8988T (cell line): ENCODE results near the gene EML1.

Experiments used
- DNase-seq: peaks from one replicate; pipeline ENCODE4 v3.0.0; 2011

EML1 gene

DNA sequence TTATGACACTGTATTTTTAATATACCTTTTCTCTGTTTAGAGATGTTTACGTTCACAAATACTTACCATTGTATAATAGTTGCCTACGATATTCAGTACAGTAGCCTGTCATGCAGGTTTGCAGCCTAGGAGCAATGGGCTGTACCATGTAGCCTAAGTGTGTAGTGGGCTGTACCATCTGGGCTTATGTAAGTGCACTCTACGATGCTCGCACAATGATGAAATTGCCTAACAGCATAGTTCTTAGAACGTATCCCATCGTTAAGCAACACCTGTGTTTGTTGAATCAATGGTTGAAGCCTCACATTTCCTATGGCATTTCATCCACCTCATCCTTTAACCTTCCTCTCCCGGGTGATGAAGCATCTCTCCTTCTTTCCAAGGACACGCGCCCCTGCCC is 12.5 kb upstream of the EML1 start:
- no peak for DNase-seq

DNA sequence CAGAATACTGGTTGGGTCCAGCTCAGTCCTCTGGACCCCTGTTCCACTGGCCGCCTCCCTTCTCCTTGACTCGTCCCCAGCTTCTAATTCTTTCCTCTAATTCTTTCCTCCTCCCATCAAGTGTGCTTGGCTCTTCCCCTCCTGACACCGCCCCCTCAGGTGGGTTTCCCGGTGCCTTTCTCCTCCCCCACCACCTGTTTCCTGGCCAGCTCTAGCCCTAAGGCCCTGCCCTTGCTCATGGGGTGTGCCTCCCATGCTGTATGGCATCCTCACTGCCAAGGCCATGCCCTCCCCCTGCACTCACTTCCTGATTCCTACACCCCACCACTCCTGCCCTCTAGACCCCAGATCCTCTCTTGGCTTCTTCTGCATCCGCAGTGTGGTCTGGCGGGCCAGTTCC is 12.1 kb upstream of the EML1 start:
- no peak for DNase-seq

DNA sequence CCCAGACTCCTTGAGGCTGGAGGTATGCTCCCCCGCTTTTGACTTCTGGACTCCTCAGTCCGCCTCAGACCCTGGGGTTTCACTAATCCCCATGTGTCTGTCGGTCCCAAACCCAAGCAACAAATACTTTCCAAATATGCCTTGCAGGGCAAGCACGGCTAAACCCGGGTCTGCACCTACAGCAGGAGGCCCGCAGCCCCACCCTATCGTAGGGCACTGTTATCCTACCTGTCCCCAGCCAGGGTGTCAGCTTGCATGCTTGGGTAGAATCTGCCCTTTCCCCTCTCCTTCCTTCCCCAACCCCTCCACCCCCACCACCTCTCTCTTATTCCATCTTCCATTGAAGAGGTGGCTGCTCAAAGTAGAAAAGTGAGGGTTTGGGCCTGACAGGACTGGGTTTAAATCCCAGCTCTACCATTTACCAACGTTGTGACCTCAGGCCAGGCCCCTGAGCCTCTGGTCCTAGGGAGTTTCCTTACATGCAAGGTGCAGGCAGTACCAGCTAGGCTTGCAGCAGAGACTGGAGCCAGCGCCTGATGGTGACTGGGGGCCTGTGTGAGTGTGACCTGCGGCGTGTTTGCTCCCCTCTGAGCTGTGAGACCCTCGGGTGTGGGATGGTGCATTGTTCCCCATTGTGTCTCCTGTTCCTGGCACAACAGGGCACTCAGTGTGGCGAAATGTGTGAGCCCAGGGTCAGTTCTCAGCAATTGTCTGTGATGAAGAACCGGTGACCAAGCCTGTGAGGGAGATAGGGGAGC is 11.2 kb upstream of the EML1 start:
- DNase-seq, result no peak

DNA sequence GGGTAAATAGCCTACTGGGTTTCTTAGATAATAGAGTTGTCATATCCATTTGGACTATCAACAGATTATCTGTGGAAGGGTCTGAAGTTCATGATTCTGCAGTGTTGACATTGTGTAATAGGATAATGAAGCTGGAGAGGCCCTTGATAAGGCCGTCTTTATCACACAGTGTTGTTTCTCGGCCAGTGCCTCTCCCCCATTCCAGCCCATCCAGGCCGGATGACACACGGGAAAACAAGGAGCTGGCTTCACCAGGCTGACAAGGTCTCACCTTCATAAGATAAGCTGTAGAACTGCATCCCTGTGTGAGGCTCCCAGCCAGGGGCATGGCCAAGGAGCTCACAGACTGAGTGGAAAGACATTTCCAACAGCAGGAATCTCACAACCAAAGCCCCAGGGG is 8.7 kb upstream of the EML1 start:
- DNase-seq, result no peak

DNA sequence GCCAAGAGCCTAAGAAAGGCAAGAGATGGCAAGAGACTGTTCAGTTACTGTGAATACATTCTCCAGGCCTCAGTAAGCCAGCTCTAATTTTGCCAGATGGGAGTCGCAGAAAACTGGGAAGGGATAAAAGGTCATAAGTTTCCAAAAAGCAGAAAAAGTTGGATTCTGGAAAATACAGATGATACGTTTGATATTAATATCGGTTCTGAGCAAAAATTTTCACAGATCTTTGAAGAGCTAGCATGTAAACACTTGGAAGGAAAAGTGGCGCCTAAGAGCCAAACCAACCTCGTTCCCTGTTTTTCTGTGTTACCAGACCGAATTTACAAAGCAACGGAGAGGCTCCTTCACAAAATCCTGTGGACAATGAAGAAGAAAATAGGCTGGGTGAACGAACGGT is 7.8 kb upstream of the EML1 start:
- DNase-seq, result no peak

DNA sequence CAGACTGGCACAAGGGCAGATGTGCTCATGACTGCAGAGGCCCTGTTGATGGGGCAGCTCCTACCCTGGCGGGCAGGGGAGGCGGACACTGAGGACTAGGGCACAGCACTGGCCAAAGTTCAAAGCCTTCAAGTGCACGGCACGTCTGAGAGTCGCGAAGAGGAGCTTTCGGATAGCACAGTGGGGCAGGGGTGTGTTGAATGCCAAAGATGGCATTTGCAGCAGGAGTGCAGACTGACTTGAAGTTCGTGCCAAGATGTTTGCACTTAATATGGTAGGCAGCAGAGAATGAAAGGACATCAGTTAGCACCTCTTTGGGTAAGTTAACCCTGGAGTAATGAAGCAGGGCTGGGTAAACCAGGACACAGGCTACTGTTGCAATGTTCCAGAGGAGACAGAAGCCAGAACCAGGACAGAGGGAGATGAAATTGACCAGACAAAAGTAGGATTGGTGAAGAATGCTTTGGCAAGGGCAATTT is 6.7 kb upstream of the EML1 start:
- DNase-seq, result no peak

DNA sequence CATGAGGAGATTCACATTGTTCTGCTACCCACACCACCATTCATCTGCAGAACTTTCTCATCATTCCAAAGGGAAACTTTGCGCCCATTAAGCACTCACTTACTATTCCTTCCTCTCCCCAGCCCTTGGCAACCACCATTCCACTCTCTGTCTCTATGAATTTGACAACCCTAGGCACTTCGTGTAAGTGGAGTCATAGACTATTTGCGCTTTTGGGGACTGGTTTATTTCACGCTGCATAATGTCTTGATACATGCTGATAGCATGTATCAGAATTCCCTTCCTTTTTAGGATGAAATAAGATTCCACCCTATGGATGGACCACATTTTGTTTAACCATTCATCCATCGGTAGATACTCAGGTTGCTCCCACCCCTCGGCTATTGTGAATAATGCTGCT is 4.5 kb upstream of the EML1 start:
- DNase-seq, result no peak

DNA sequence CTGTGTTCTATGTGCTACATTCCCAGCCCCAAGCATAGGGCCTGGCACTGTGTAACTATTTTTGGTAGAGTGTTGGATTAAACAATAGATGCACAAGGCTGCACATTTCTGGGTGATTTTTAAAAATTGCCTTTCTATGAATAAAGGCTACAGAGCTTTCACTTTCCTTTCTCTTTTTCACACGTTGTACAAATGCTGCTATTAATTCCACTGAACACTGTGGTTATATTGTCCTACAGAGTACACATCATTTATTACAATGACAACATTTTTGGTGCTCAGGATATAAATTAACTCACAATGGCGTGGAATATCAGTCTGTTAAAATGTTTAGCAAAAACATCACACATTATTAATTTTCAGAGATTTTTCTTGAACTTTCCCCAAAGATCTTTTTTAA is 3.6 kb upstream of the EML1 start:
- DNase-seq, result no peak

DNA sequence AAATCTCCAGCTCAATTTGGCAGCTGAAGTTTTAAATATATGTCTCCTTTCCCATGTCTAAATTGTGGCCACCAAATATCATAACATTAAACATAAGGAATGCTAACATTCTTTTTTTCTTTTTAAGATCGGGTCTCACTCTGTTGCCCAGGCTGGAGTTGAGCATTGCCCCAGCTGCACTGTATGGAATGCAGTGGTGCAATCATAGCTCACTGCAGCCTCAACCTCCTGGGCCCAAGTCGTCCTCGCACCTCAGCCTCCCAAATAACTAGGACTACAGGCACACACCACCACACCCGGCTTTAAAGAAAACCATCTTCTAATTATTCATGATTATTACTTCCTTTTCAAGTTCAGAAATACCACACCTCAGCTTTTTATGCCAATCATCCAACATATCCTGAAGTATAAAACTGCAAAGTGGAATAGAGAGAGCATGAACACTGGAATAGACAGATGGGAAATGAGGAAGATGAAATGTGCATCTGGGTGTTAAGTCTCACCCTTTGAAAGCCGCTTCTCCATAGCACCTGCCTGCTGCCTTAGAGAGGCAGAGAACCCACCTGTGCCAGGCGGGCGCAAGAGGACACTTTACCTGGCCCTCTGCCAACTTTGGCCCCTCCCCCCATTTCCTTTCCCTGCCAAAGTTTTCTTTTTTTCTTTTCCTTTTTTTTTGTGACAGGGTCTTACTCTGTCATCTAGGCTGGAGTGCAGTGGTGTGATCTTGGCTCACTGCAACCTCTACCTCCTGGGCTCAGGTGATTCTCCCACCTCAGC is 2.8 kb upstream of the EML1 start:
- no peak for DNase-seq

DNA sequence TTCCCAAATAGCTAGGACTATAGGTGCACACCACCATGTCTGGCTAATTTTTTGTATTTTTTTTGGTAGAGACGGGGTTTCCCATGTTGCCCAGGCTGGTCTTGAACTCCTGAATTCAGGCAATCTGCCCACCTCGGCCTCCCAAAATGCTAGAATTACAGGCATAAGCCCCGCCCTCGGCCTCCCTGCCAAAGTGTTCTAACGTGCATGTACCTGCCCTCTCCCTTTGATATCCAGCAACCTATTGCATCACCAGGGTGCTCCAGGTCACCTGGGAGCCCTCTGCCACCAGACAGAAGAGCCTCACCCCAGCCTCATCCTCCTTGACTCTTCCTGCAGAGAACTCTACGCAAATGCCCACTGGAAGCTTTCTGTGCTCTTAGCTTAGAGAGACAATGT is 2.2 kb upstream of the EML1 start:
- DNase-seq, result no peak

DNA sequence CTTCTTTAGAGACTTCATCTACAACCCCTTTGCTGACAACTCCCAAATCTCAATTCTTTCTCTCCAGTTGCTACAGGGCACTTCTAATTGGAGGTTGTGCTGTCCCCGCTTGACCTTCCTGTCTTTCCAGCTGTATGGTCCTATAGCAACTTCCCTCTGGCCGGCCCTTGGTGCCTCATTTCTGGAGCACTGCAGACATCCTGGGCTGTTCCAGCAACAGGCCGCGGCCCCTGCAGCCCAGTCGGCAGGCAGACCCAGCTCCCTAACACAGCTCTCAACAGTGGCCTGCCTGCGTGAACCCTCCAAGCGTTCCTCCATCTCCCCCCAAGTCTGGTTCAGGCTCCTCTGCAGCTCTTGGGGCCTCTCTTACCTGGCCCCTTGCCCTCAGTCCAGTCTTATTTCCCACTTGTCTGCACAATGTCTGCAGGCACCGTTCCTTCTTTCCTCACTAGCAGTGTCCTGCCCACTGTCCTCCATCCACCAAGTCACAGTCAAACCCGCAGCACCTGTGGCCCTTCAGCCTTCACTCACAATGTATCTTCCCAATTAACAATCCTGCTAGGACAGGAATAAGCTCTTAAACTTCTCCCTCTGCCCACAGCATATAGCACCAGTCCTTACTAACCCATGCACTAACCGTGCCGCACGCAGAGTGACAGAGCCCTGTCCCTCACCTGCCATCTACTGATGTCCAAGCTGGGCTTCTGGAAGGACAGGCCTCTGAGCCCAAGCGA is 1.6 kb upstream of the EML1 start:
- no peak for DNase-seq

DNA sequence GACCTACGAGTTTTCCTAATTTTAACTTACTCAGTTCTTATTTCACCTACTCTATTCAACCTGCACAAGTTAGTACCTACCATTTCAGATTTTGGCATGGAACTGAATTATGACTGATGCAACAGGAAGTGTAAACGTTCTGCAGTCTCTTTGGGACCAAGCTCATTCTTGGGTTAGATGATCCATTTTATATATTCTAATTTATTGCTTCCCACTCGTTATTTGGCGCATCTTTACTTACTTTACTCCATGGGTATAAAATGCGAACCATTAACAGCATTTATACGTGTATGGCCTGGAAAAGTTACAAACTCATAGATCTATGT is 1.0 kb upstream of the EML1 start:
- DNase-seq, result no peak

DNA sequence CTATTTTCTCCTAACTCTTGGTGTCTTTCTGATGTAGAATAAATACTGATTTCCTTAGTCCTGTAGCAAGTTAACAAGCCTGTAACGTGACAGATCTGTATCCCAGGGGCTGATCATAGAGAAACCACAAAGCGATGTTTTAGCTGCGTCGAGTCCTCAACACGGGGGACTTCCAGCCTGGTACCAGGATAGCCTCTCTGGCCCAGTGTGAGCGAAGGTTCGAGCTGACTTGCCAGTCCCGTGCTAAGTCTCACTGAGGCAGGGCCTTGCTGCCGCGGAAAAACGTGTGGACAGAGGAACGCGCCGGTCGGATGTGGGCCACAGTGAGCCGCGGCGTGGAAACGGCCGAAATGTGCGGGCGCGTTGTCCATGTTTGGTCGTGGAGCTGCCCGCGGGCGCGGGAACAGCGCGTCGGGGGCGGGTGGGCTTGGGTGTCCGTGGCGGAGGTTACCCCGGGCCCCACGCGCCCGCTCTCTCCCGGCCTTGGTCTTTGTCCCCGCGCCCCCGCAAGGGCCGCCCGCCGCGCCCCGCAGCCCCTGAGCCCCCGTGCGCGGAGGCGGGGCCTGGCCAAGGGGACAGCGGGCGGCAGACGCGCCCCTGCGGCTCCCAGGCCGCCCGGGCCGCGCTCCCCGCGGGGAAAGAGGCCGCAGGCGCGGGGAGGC is 531 bp upstream of the EML1 start:
- DNase-seq, result no peak

DNA sequence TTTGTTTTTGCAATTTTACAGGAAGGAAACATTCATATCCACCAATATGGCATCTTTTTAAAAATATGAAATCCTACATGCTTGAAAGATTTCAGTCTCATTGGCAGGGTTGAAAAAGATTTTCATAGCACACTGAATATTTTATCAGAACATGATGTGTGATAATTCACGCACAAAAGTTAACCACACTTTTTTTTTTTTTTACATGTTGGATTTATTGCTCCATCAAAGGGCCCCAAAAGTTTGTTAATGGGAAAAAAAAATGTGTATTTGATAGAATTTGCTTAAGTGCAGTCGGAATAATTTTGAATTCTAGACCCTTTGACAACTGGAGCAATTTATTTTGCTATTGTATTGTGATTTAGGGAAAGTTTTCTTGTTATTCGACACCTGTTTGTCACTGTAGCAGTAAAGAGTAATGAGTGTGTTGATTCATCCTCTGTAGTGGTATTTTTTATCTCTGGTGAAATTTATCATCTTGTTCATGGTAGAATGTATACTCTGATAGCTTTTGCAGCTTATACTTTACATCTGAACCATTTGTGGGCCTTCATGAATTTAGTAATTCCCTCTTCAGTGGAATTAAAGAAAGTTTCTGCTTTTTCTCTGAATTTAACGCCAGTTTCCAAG is 1.1 kb downstream of the EML1 start:
- DNase-seq, result no peak

DNA sequence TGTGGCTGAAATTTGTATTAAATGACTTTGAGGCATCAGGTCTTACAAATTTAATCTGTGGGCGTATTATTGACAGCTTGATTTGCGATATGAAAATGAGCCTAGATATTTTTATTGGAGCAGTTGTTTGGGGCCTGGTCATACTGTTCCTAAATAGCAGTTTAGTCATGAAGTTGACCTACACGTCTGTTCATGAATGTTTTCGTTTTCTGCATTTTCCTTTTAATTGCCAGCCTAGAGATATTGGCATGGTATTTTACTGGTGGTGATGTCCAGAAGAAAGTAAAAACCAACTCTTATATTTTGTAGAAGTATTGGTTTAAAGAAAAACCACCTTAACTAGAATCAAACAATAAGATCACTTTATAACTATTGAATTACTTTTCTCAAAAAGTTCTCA is 1.8 kb downstream of the EML1 start:
- DNase-seq, result no peak

DNA sequence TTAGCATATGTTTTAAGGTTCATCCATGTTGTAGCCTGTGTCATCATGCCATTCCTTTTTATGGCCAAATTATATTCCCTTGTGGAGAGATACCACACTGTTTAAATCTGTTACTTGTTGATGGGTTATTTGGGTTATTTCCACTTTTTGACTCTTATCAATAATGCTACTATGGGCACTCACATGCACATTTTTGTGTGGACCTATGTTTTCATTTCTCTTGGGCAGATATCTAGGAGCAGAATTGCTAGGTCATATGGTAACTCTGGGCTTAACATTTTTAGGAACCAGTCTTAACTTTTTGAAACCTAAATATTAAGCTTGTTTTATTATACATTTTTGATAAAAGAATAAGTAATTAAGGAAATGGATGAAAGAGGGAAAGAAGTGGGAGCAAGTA is 4.0 kb downstream of the EML1 start:
- DNase-seq, result no peak

DNA sequence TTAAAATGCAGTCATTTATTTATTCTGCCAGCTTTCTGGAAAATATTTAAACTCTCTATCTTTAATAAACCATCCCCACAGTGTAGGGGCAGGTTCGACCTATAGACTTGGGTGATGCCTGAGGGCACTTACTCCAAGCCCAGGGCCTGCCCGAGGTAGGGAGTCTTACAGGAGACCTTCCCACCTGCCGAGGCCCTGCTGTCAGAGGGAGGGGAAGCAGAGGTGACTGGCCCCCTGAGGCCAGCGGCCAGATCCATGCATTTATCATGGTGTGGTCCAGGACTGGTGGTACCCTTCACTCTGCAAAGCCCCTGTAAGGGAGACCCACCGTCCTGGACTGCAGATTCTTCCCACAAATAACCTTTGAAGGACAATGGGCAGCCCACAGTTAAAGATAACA is 7.6 kb downstream of the EML1 start:
- DNase-seq, result no peak

DNA sequence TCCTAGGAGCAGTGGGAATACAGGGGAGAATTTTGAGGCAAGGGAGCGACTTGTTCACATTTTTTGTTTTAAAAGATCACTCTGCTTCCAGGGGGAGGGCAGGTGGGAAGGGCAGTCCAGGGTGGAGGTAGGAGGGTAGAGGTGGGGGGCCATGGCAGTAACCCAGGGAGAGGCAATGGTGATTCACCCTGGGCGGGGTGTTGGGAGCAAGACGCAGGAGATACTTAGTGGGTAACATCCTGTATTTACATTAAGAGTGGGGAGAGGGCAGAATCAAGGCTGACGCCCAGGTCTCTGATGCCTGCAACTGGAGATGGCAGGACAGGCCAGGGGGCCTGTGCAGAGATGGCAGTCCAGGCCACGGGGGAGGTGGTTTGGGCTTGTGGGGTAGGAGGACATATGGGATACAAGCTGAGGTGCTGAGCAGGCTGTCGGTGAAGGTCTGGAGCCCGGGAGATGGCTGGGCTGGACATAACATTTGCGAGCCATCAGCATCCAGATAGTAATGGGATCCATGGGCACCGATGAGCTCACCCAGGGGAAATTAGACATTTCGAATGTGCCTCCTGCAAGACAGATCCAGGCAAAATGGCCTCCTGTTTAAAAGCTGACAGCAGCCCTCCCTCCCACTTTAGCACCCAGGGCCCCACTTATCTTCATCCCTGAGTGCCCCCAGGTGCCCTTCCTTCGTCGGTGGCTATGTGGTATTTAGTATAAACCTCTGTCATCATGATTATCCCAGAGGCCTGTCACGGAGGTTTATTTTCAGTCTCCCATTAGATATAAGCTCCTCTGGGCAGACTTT is 9.3 kb downstream of the EML1 start:
- DNase-seq, result no peak

DNA sequence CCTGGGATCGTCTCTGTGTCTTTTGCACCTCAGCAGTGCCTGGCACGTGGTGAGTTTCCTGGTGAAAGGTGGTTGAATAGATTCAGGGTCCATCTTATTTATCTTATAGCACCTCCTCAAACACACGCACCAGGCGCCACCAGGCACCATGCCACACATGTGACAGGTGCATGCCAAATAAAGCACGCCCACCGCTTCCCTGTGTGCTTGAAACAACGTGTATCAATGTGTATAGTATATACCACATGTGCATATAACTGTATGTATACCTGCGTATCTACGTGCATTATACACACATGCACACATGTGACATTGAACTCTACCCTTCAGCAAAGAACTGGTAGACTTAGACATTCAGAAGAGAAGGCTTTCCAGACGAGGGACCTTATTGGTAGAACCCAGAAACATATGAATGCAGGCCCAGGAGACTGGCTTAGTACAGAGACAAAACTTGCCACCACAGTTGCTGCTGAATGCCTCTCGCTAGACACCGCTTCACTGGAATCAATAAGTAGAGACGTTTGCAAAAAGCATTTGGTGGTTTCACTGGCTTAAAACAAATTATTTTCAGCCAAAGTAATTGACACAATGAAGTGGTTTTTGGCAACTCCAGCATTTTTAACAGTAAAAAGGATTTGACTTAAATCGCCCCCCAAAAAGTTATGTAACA is 10.0 kb downstream of the EML1 start:
- DNase-seq, result no peak

DNA sequence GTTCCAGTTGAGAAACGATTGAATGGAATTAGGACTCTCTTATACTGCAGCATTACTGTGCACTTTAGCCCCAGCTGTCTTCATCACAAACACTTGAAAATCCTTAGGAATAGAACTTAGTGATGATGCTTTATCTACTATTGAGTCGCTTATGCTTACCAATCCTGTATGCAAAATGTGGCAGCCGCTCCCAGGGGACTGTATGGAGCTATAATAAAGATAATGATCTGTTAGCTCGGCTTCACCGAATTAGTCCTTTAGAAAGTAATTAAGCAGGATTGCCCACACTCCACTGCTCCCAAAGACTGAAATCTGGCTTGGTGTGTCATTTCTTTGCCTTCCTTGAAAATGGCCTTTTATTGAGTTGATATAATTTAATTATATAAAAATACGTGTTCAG is 10.6 kb downstream of the EML1 start:
- DNase-seq, result no peak

DNA sequence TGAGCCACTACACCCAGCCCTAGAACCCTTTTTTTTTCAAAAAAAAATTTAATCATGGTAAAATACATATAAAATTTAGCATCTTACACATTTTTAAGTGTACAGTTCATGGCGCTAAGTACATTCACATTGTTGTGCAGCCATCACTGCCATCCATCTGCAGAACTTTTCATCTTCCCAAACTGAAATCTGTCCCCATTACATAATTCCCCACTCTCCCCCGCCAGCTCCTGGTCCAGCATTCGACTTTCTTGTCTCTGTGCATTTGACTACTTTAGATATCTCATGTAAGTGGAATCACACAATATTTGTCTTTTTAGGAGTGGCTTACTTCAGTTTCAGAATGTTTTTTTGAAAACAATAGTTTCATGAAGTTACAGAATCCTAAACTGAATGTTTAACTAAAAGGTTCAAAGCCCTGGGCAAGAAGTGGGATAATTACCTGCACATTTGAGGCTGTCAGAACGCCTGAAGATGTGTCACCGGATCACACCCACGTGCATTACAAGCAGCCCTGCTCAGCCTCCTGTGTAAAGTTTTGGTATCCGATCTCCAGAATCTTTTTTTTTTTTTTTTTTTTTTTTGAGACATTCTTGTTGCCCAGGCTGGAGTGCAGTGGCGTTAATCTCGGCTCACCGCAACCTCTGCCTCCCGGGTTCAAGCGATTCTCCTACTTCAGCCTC is 12.7 kb downstream of the EML1 start:
- no peak for DNase-seq
